Measurements from ENCODE around the gene CYSTM1. TPM values are rescaled to one million over a fixed set of nuclear protein-coding genes. Genes with fewer than 3 reads are reported as not detected.
"Not testable (repeated sequence)": the region's sequence is repeated elsewhere in the genome, so short reads cannot be mapped to it uniquely, and the experiment has no call there.

Gene CYSTM1
- total RNA-seq, 1 donor from 2014 or later: 22.4 TPM

- no peak overlapping the region for H3K4me3 ChIP-seq (ENCODE audit: low read depth, low read length)
- no peaks in the 10 kb centered on the region for H3K27me3 ChIP-seq (ENCODE audit: control insufficient read depth, insufficient read depth, low read length)
- no peak for DNase-seq (ENCODE audit: low read depth)
- TF ChIP-seq, protein P1, sequence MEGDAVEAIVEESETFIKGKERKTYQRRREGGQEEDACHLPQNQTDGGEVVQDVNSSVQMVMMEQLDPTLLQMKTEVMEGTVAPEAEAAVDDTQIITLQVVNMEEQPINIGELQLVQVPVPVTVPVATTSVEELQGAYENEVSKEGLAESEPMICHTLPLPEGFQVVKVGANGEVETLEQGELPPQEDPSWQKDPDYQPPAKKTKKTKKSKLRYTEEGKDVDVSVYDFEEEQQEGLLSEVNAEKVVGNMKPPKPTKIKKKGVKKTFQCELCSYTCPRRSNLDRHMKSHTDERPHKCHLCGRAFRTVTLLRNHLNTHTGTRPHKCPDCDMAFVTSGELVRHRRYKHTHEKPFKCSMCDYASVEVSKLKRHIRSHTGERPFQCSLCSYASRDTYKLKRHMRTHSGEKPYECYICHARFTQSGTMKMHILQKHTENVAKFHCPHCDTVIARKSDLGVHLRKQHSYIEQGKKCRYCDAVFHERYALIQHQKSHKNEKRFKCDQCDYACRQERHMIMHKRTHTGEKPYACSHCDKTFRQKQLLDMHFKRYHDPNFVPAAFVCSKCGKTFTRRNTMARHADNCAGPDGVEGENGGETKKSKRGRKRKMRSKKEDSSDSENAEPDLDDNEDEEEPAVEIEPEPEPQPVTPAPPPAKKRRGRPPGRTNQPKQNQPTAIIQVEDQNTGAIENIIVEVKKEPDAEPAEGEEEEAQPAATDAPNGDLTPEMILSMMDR (IDR thresholded peaks at IDR 0.05; ENCODE audit: insufficient read depth, low read length, severe bottlenecking): no peak
- peaks cover 1% of the 10 kb centered on the region for H3K36me3 ChIP-seq (ENCODE audit: control insufficient read depth, insufficient read depth, low read length)
- no peak for FAIRE-seq
These were observed 22.0 kb downstream of the CYSTM1 start for GRCh38 chr5:140197023-140197422.

GRCh38 chr5:140198915-140199314 is 23.9 kb downstream of the CYSTM1 start:
- not testable (repeated sequence) for DNase-seq (ENCODE audit: low read depth); H3K4me3 ChIP-seq (ENCODE audit: low read depth, low read length); H3K27me3 ChIP-seq (ENCODE audit: control insufficient read depth, insufficient read depth, low read length); FAIRE-seq; H3K36me3 ChIP-seq (ENCODE audit: control insufficient read depth, insufficient read depth, low read length)

DNA sequence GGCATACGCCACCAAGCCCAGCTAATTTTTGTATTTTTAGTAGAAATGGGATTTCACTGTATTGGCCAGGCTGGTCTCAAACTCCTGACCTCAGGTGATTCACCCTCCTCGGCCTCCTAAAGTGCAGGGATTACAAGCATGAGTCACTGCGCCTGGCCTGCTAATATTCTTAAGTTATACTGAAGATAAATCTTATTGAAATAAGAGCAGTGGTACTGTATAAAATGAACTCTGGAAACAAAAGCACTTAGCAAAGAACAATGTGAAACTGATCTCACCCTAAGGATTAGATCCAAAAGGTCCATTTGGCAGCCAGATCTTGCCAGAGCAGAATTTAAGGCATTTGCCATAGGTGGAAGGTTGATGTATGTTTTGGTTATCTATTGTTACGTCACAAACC is 27.1 kb downstream of the CYSTM1 start:
- TF ChIP-seq, protein P1 (IDR thresholded peaks at IDR 0.05; ENCODE audit: insufficient read depth, low read length, severe bottlenecking): no peak
- no peaks in the 10 kb centered on the region for H3K36me3 ChIP-seq (ENCODE audit: control insufficient read depth, insufficient read depth, low read length)
- H3K4me3 ChIP-seq (ENCODE audit: low read depth, low read length): no peak overlapping the region
- no peak for FAIRE-seq
- peak; percentile 16 for DNase-seq (ENCODE audit: low read depth)
- no peaks in the 10 kb centered on the region for H3K27me3 ChIP-seq (ENCODE audit: control insufficient read depth, insufficient read depth, low read length)

GRCh38 chr5:140202610-140203009 is 27.6 kb downstream of the CYSTM1 start:
- TF ChIP-seq, protein P1 (IDR thresholded peaks at IDR 0.05; ENCODE audit: insufficient read depth, low read length, severe bottlenecking): no peak
- H3K36me3 ChIP-seq (ENCODE audit: control insufficient read depth, insufficient read depth, low read length): no peaks in the 10 kb centered on the region
- DNase-seq (ENCODE audit: low read depth) (no peak), FAIRE-seq (no peak)
- no peak overlapping the region for H3K4me3 ChIP-seq (ENCODE audit: low read depth, low read length)
- no peaks in the 10 kb centered on the region for H3K27me3 ChIP-seq (ENCODE audit: control insufficient read depth, insufficient read depth, low read length)

- no peaks in the 10 kb centered on the region for H3K27me3 ChIP-seq (ENCODE audit: control insufficient read depth, insufficient read depth, low read length)
- DNase-seq (ENCODE audit: low read depth) (peak; percentile 47), FAIRE-seq (no peak)
- no peaks in the 10 kb centered on the region for H3K36me3 ChIP-seq (ENCODE audit: control insufficient read depth, insufficient read depth, low read length)
- no peak overlapping the region for H3K4me3 ChIP-seq (ENCODE audit: low read depth, low read length)
- TF ChIP-seq, protein P1 (IDR thresholded peaks at IDR 0.05; ENCODE audit: insufficient read depth, low read length, severe bottlenecking): no peak
These were observed 30.2 kb downstream of the CYSTM1 start for GRCh38 chr5:140205216-140205615.

DNA sequence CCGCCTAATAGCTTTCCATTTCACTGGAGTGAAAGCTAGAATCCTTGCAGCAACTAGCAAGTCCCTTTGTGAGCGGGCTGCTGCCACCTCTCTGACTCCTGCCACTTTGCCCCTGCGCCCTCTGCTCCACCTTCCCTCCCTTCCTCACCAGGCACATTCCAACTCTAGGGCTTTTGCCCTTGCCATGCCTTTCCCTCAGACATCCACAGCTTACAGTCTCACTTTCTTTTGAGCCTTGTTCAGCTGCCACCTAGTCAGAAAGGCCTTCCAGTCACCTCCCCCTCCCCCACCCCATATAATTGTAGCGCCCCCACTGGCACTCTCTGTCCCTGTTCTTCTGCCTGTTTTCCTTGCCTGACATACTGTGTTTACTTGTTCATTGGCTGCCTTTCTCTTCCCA is 31.0 kb downstream of the CYSTM1 start:
- no peaks in the 10 kb centered on the region for H3K27me3 ChIP-seq (ENCODE audit: control insufficient read depth, insufficient read depth, low read length)
- no peaks in the 10 kb centered on the region for H3K36me3 ChIP-seq (ENCODE audit: control insufficient read depth, insufficient read depth, low read length)
- no peak for FAIRE-seq

More for the DNA sequence above, 31.0 kb downstream of the CYSTM1 start:
- TF ChIP-seq, protein P1 (IDR thresholded peaks at IDR 0.05; ENCODE audit: insufficient read depth, low read length, severe bottlenecking): no peak
- no peak for DNase-seq (ENCODE audit: low read depth)
- no peak overlapping the region for H3K4me3 ChIP-seq (ENCODE audit: low read depth, low read length)
